ENCODE results near the gene C17orf75. TPM values are rescaled to one million over a fixed set of nuclear protein-coding genes. Genes with fewer than 3 reads are reported as not detected.

Gene C17orf75
- total and polyA plus RNA-seq, 2 donors (not counting 1 experiment from before 2014, with no cell fraction given) = 11.3 to 24.5 TPM

GRCh38 chr17:32285746-32286517 lies 56.0 kb downstream of the C17orf75 start:
- no peaks in the 10 kb centered on the region for H3K79me2 ChIP-seq (ENCODE audit: control insufficient read depth, insufficient read depth, low read length)
- ChIA-PET POLR2A (no interaction called here), CTCF (no interaction called here)
- no peaks in the 10 kb centered on the region for H4K20me1 ChIP-seq (ENCODE audit: control insufficient read depth, insufficient read depth, low read length, poor library complexity, severe bottlenecking)
- Mint-ChIP-seq H3K4me1 (peaks cover 12% of the 10 kb centered on the region), H3K4me3 (no peak overlapping the region), H3K27ac (no peak overlapping the region), H3K27me3 (peaks cover 52% of the 10 kb centered on the region), H3K9me3 (ENCODE audit: insufficient read depth) (no peaks in the 10 kb centered on the region)
- no peaks in the 10 kb centered on the region for H3K9me3 ChIP-seq (ENCODE audit: control extremely low read depth in 1 of 3, control insufficient read depth in 2 of 3, insufficient read depth in 1 of 3, low read length in 2 of 3)
- H3K9ac ChIP-seq (ENCODE audit: low read length) = no peak overlapping the region
- no peak for TF ChIP-seq CTCF (IDR thresholded peaks at IDR 0.05)
- no peak for TF ChIP-seq EZH2 (IDR thresholded peaks at IDR 0.05; ENCODE audit: borderline replicate concordance, insufficient read depth, low read depth, low read length, poor library complexity, severe bottlenecking)
- no peak overlapping the region for H3K4me3 ChIP-seq (ENCODE audit: control extremely low read depth in 1 of 5, extremely low read depth in 1 of 5, insufficient read depth in 1 of 5, low read depth in 2 of 5, low read length in 4 of 5)
- H3K27ac ChIP-seq (ENCODE audit: low read length in 2 of 2) = no peak overlapping the region
- H3K4me2 ChIP-seq (replicated peaks; ENCODE audit: low read depth, low read length, poor library complexity, severe bottlenecking) = no peak overlapping the region
- intact Hi-C loops (cut with micrococcal nuclease) = no loop called here
- peaks cover 0 to 30% (median 10%) of the 10 kb centered on the region in 4 experiments for H3K27me3 ChIP-seq (replicated peaks in 1 of 4; ENCODE audit: control extremely low read depth in 1 of 4, control insufficient read depth in 3 of 4, insufficient read depth in 4 of 4, low read length in 3 of 4)
- no peak overlapping the region for H2AFZ ChIP-seq (ENCODE audit: insufficient read depth, low read depth, low read length, poor library complexity, severe bottlenecking)
- WGBS (ENCODE audit: insufficient coverage) = 63% methylated on average over 8 of the region's 9 CpGs
- DNase-seq = no peak
- no peak for ATAC-seq (ENCODE audit: low read depth)
- no peaks in the 10 kb centered on the region for H3K36me3 ChIP-seq (replicated peaks in 1 of 2; ENCODE audit: control extremely low read depth in 1 of 2, control insufficient read depth in 1 of 2, extremely low read depth in 1 of 2, insufficient read depth in 2 of 2, low read length in 1 of 2)
- peaks cover 7 to 14% of the 10 kb centered on the region in 2 donors for H3K4me1 ChIP-seq (ENCODE audit: control insufficient read depth in 2 of 2, insufficient read depth in 2 of 2, low read length in 2 of 2)

GRCh38 chr17:32285306-32285705 lies 56.7 kb downstream of the C17orf75 start:
- ATAC-seq (ENCODE audit: low read depth) (no peak), DNase-seq (no peak)
- H3K27me3 Mint-ChIP-seq = peaks cover 52% of the 10 kb centered on the region
- intact Hi-C loops (cut with micrococcal nuclease) = no loop called here
- Histone ChIP-seq H3K4me2 (replicated peaks; ENCODE audit: low read depth, low read length, poor library complexity, severe bottlenecking) (no peak overlapping the region), H3K4me1 (ENCODE audit: control insufficient read depth in 2 of 2, insufficient read depth in 2 of 2, low read length in 2 of 2) (peaks cover 7 to 14% of the 10 kb centered on the region in 2 donors), H3K36me3 (replicated peaks in 1 of 2; ENCODE audit: control extremely low read depth in 1 of 2, control insufficient read depth in 1 of 2, extremely low read depth in 1 of 2, insufficient read depth in 2 of 2, low read length in 1 of 2) (no peaks in the 10 kb centered on the region), H3K9me3 (ENCODE audit: control extremely low read depth in 1 of 3, control insufficient read depth in 2 of 3, insufficient read depth in 1 of 3, low read length in 2 of 3) (no peaks in the 10 kb centered on the region), H3K79me2 (ENCODE audit: control insufficient read depth, insufficient read depth, low read length) (no peaks in the 10 kb centered on the region), H3K4me3 (ENCODE audit: control extremely low read depth in 1 of 5, extremely low read depth in 1 of 5, insufficient read depth in 1 of 5, low read depth in 2 of 5, low read length in 4 of 5) (no peak overlapping the region), H3K27me3 (replicated peaks in 1 of 4; ENCODE audit: control extremely low read depth in 1 of 4, control insufficient read depth in 3 of 4, insufficient read depth in 4 of 4, low read length in 3 of 4) (peaks cover 0 to 30% (median 10%) of the 10 kb centered on the region in 4 experiments), H4K20me1 (ENCODE audit: control insufficient read depth, insufficient read depth, low read length, poor library complexity, severe bottlenecking) (no peaks in the 10 kb centered on the region), H2AFZ (ENCODE audit: insufficient read depth, low read depth, low read length, poor library complexity, severe bottlenecking) (no peak overlapping the region), H3K27ac (ENCODE audit: low read length in 2 of 2) (no peak overlapping the region), H3K9ac (ENCODE audit: low read length) (no peak overlapping the region)
- H3K27ac Mint-ChIP-seq = no peak overlapping the region
- H3K4me1 Mint-ChIP-seq = peaks cover 12% of the 10 kb centered on the region
- no peaks in the 10 kb centered on the region for H3K9me3 Mint-ChIP-seq (ENCODE audit: insufficient read depth)
- no peak overlapping the region for H3K4me3 Mint-ChIP-seq
- WGBS (ENCODE audit: insufficient coverage) = 83% methylated on average over 7 of the region's 8 CpGs
- CTCF ChIA-PET = no interaction called here
- POLR2A ChIA-PET = no interaction called here
- TF ChIP-seq CTCF (IDR thresholded peaks at IDR 0.05) = no peak
- no peak for TF ChIP-seq EZH2 (IDR thresholded peaks at IDR 0.05; ENCODE audit: borderline replicate concordance, insufficient read depth, low read depth, low read length, poor library complexity, severe bottlenecking)
